ENCODE measurements around the gene RAB9B. TPM values are rescaled to one million over a fixed set of nuclear protein-coding genes. Genes with fewer than 3 reads are reported as not detected.

RAB9B gene
- polyA plus RNA-seq, 2 of the 4 experiments (the other 2 are of a cell fraction): 0.09 to 0.16 TPM

- no peak overlapping the region for H3K4me3 ChIP-seq
- H3K27ac ChIP-seq: no peak overlapping the region
Measured at GRCh38 chrX:103794119-103794518, 37.9 kb downstream of the RAB9B start.

GRCh38 chrX:103793545-103793940 is 38.5 kb downstream of the RAB9B start:
- CTCF ChIA-PET: interaction anchor here (0.7 kb wide), 1 partner anchor 20 kb away, joined by 3 read pairs; no protein-coding TSS in a partner anchor
- ATAC-seq (no peak), DNase-seq (ENCODE audit: low read depth in 1 of 2, low spot score in 1 of 2) (no peak), FAIRE-seq (peak; percentile 7)
- Histone ChIP-seq H3K4me2 (no peak overlapping the region), H3K27ac (no peak overlapping the region), H3K4me3 (no peak overlapping the region), H3K9me3 (no peaks in the 10 kb centered on the region), H3K4me1 (no peaks in the 10 kb centered on the region)
- WGBS (ENCODE audit: missing lambda C conversion rate): 44% methylated on average over 2 of the region's 2 CpGs
- TF ChIP-seq ELK1 (IDR thresholded peaks at IDR 0.05; ENCODE audit: low read depth, low read length) (no peak), HEYL (CRISPR knock-in tag; IDR thresholded peaks at IDR 0.05) (no peak), MAFK (IDR thresholded peaks at IDR 0.05; ENCODE audit: partially characterized antibody) (no peak), CHD4 (IDR thresholded peaks at IDR 0.05; ENCODE audit: borderline replicate concordance) (no peak), BHLHE40 (IDR thresholded peaks at IDR 0.05; ENCODE audit: low read depth, low read length) (no peak), RARB (CRISPR knock-in tag; IDR thresholded peaks at IDR 0.05) (no peak), HES2 (IDR thresholded peaks at IDR 0.05) (no peak), SMC3 (IDR thresholded peaks at IDR 0.05) (no peak), PHF8 (IDR thresholded peaks at IDR 0.05; ENCODE audit: borderline replicate concordance, low read depth) (no peak)
- POLR2A ChIA-PET: no interaction called here

More at GRCh38 chrX:103794119-103794518, 37.9 kb downstream of the RAB9B start:
- no peak for FAIRE-seq
- 9% methylated on average over 4 of the region's 4 CpGs for WGBS (ENCODE audit: missing lambda C conversion rate)
- no peak for TF ChIP-seq POLR2AphosphoS2 (conservative IDR thresholded peaks at IDR 0.05; ENCODE audit: low read length)
- TF ChIP-seq NPAS2 (CRISPR knock-in tag; IDR thresholded peaks at IDR 0.05; ENCODE audit: borderline replicate concordance): no peak
- Histone ChIP-seq H3K4me1 (no peaks in the 10 kb centered on the region), H3K9me3 (no peaks in the 10 kb centered on the region), H3K4me2 (no peak overlapping the region)
- ChIA-PET CTCF (no interaction called here), POLR2A (no interaction called here)
- DNase-seq (ENCODE audit: low read depth in 1 of 2, low spot score in 1 of 2): no peak
- no peak for ATAC-seq

GRCh38 chrX:103792916-103793544 is 39.0 kb downstream of the RAB9B start:
- ATAC-seq (no peak), DNase-seq (ENCODE audit: low read depth in 1 of 2, low spot score in 1 of 2) (no peak), FAIRE-seq (peak; percentile 54)
- POLR2A ChIA-PET: no interaction called here
- Histone ChIP-seq H3K4me3 (no peak overlapping the region), H3K9me3 (no peaks in the 10 kb centered on the region), H3K27ac (no peak overlapping the region), H3K4me2 (no peak overlapping the region), H3K4me1 (no peaks in the 10 kb centered on the region)
- CTCF ChIA-PET: interaction anchor here (0.7 to 1.1 kb wide), 2 partner anchors 19 to 163 kb away, joined by 3 read pairs; no protein-coding TSS in a partner anchor
- WGBS (ENCODE audit: missing lambda C conversion rate): 8% methylated on average over 6 of the region's 6 CpGs
- TF ChIP-seq EHMT2 (IDR thresholded peaks at IDR 0.05; ENCODE audit: low read depth): no peak
- TF ChIP-seq CHD2 (IDR thresholded peaks at IDR 0.05; ENCODE audit: low read length, partially characterized antibody): no peak
- no peak for TF ChIP-seq CTCF (IDR thresholded peaks at IDR 0.05)
- TF ChIP-seq NFE2L2 (conservative IDR thresholded peaks at IDR 0.05; ENCODE audit: low read length): no peak
- TF ChIP-seq HDAC2 (IDR thresholded peaks at IDR 0.05): no peak
- TF ChIP-seq MAFK (IDR thresholded peaks at IDR 0.05; ENCODE audit: partially characterized antibody): no peak
- no peak for TF ChIP-seq PBX3 (IDR thresholded peaks at IDR 0.05)
- TF ChIP-seq CHD4 (IDR thresholded peaks at IDR 0.05; ENCODE audit: borderline replicate concordance): no peak
- no peak for TF ChIP-seq RARB (CRISPR knock-in tag; IDR thresholded peaks at IDR 0.05)

Data from A549 (cell line).